Measurements from ENCODE around the gene SCAF8. TPM values are rescaled to one million over a fixed set of nuclear protein-coding genes. Genes with fewer than 3 reads are reported as not detected.
"Not testable (repeated sequence)": the region's sequence is repeated elsewhere in the genome, so short reads cannot be mapped to it uniquely, and the experiment has no call there.

The SCAF8 gene
- total RNA-seq, 2 donors from 2014 or later, result 40.2 to 45.0 TPM

DNA sequence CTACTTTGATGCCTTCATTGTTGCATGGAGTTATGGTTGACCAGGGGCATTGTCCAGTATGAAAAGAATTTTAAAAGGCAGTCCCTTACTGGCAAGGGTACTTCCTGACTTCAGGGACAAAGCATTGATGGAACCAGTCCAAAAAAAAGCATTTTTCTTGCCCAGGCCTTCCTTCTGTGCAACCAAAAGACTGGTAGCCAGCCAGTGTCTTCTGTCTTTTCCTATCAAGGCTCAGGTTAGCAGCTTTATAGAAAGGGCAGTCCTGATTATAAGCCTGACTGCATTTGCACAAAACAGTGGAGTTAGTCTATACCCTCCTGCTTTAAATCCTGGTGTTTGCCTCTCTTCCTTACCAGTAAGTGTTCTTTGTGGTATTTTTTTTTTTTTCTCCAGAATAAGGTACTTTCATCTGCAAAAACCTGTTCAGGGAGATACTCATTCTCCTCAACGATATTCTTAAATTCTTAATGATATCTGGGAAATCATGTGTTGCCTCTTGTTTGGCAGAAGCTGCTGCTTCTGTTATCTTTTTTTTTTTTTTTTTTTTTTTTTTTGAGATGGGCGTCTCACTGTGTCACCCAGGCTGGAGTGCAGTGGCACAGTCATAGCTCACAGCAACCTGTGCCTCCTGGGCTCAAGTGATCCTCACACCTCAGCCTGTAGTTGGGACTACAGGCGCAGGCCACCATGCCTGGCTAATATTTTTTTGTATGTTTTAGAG lies 33.9 kb downstream of the SCAF8 start:
- peaks cover 80% of the 10 kb centered on the region for H3K4me1 Mint-ChIP-seq (ENCODE audit: low read depth)
- peak overlapping the region in 1 of 2 donors; percentile 32 for H3K4me3 Mint-ChIP-seq
- DNase-seq, result no peak
- H3K27me3 Mint-ChIP-seq (ENCODE audit: low read depth), result no peaks in the 10 kb centered on the region
- peaks cover 0 to 8% of the 10 kb centered on the region in 2 donors for H3K36me3 Mint-ChIP-seq (ENCODE audit: insufficient read depth in 2 of 2)
- H3K27ac Mint-ChIP-seq, result no peak overlapping the region
- peak in 1 of 2 donors; percentile 49 for ATAC-seq (replicated peaks in 1 of 2)
- no peaks in the 10 kb centered on the region for H3K9me3 Mint-ChIP-seq

DNA sequence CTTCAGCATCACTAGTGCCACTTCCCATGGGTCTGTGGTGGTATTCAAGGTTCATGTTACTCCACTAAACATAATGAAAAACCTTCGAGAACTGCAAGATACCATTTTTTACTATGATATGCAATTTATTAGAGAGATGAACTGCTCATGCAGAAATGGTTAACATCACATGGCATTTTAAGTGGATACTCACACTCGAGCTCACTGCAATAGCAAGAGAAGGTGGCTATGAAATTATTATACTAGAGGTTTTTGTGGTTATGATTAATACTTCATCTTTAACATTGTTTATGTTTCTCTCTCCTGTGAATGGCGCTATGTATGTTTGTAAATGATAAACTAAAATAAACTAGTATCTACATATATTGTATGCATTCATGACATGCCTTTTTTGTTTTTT lies 35.1 kb downstream of the SCAF8 start:
- Mint-ChIP-seq H3K27me3 (ENCODE audit: low read depth) (no peaks in the 10 kb centered on the region), H3K4me3 (no peak overlapping the region), H3K4me1 (ENCODE audit: low read depth) (peaks cover 80% of the 10 kb centered on the region), H3K9me3 (no peaks in the 10 kb centered on the region), H3K36me3 (ENCODE audit: insufficient read depth in 2 of 2) (peaks cover 0 to 8% of the 10 kb centered on the region in 2 donors), H3K27ac (no peak overlapping the region)
- ATAC-seq (replicated peaks in 1 of 2) (no peak), DNase-seq (no peak)

DNA sequence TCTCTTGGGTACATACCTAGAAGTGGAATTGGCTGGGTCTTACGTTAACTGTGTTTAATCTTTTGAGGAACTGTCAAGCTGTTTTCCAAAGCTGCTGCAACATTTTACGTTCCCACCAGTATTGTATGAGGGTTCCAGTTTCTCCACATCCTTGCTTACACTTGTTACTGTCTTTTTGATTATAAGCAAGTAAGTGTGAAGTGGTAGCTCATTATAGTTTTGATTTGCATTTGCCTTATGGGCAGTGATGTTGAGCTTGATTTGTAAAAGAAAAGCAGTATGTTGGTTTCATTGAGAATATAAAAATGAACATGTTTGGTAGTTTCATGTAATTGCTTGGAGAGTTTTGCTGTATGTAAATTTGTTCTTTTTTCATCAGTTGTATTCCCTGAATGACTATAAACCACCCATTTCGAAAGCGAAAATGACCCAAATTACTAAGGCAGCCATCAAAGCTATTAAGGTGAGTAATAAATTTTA lies 40.4 kb downstream of the SCAF8 start:
- Mint-ChIP-seq H3K9me3 (no peaks in the 10 kb centered on the region), H3K27ac (peak overlapping the region; percentile 53), H3K36me3 (ENCODE audit: insufficient read depth in 2 of 2) (peaks cover 0 to 8% of the 10 kb centered on the region in 2 donors), H3K4me3 (peak overlapping the region; percentile 5 to 76), H3K27me3 (ENCODE audit: low read depth) (no peaks in the 10 kb centered on the region), H3K4me1 (ENCODE audit: low read depth) (peaks cover 50% of the 10 kb centered on the region)
- ATAC-seq (replicated peaks in 1 of 2) (peak; percentile 68 to 89), DNase-seq (peak in 1 of 2 donors; percentile 24)

GRCh38 chr6:154779157-154779556 lies 45.9 kb downstream of the SCAF8 start:
- H3K9me3 Mint-ChIP-seq; ATAC-seq (replicated peaks in 1 of 2); H3K27me3 Mint-ChIP-seq (ENCODE audit: low read depth); H3K4me3 Mint-ChIP-seq; DNase-seq; H3K27ac Mint-ChIP-seq: not testable (repeated sequence)
- peaks cover 25% of the 10 kb centered on the region for H3K4me1 Mint-ChIP-seq (ENCODE audit: low read depth)
- H3K36me3 Mint-ChIP-seq (ENCODE audit: insufficient read depth in 2 of 2), result peaks cover 8 to 16% of the 10 kb centered on the region in 2 donors

DNA sequence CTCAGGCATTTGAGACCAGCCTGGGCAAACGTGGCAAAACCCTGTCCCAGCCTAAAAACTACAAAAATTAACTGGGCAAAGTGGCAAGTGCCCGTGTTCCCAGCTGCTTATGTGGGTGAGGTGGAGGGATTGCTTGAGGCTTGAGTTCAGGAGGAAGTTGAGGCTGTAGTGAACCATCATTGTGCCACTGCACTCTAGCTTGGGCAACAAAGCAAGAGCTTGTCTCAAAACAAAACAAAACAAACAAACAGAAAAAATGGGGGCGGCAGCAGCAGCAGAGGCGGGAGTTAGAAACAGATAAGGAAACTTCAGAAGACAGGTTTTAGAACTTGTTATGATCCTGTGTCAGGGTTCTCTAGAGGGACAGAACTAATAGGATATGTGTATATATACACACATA lies 49.0 kb downstream of the SCAF8 start:
- Mint-ChIP-seq H3K27ac (peak overlapping the region; percentile 5), H3K4me3 (no peak overlapping the region), H3K9me3 (no peaks in the 10 kb centered on the region), H3K4me1 (ENCODE audit: low read depth) (peaks cover 36% of the 10 kb centered on the region), H3K27me3 (ENCODE audit: low read depth) (no peaks in the 10 kb centered on the region), H3K36me3 (ENCODE audit: insufficient read depth in 2 of 2) (peaks cover 12 to 16% of the 10 kb centered on the region in 2 donors)
- DNase-seq (no peak), ATAC-seq (replicated peaks in 1 of 2) (no peak)

DNA sequence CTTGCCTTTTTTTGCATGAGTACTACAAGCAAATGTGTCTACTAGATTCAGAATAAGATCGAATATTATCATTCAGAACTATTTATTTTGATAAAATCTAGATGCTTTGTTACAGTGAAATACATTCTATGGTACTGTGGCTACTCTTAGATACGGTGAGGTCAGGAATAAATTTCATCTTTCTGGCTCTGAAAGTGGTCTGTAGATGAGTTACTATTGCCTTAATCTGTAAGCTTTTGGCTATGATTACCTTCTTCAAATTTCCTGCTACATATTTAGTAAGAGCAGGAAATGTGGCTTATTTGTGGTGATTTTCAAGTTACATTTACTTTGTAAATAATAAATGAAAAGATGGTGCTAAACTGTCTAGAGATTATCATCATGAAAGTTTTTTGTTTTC lies 50.0 kb downstream of the SCAF8 start:
- no peak for DNase-seq
- Mint-ChIP-seq H3K27me3 (ENCODE audit: low read depth) (no peaks in the 10 kb centered on the region), H3K4me3 (no peak overlapping the region), H3K27ac (no peak overlapping the region), H3K9me3 (no peaks in the 10 kb centered on the region), H3K36me3 (ENCODE audit: insufficient read depth in 2 of 2) (peaks cover 12 to 20% of the 10 kb centered on the region in 2 donors), H3K4me1 (ENCODE audit: low read depth) (peaks cover 36% of the 10 kb centered on the region)
- ATAC-seq (replicated peaks in 1 of 2), result no peak

DNA sequence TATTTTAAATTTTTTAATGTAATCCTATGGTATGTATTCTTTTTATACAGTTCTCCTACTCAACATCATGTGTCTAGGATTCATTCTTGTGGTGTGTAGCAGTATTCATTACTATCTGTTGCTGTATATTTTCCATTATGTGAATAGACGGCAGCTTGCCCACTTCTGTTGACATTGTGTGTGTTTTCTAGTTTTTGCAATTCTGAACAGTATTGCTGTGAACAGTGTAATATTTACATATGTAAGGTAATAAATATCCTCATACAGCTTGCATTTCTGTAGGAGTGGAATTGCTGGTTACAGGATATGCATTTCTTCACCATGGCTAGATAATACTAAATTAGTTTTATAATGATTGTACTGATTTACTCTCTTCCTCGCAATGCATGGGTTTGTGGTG lies 51.9 kb downstream of the SCAF8 start:
- Mint-ChIP-seq H3K4me3 (no peak overlapping the region), H3K36me3 (ENCODE audit: insufficient read depth in 2 of 2) (peaks cover 11 to 15% of the 10 kb centered on the region in 2 donors), H3K27me3 (ENCODE audit: low read depth) (no peaks in the 10 kb centered on the region)

DNA sequence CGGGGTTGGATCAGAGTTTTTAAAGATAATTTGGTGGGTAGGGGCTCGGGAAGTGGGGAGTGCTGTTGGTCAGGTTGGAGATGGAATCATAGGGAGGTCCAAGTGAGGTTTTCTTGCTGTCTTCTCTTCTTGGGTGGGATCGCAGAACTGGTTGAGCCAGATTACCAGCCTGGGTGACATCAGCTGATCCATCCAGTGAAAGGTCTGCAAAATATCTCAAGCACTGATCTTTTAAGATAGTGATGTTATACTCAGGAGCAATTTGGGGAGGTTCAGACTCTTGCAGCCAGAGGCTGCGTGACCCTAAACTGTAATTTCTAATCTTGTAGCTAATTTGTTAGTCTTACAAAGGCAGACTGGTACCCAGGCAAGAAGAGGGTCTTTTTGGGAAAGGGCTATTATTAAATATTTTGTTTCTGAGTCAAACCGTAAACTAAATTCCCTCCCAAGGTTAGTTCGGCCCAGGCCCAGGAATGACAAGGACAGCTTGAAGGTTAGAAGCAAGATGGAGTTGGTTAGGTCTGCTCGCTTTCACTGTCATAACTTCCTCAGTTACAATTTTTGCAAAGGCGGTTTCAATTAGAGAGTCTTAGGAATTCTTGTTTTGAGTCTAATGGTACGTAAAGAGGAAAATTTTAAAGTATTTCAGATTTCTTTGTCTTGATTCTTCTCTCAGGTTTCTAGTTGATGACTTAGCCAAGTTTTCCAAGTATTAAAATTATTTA lies 53.1 kb downstream of the SCAF8 start:
- Mint-ChIP-seq H3K9me3 (no peaks in the 10 kb centered on the region), H3K27me3 (ENCODE audit: low read depth) (no peaks in the 10 kb centered on the region), H3K36me3 (ENCODE audit: insufficient read depth in 2 of 2) (peaks cover 5 to 6% of the 10 kb centered on the region in 2 donors), H3K4me3 (no peak overlapping the region), H3K4me1 (ENCODE audit: low read depth) (peaks cover 43% of the 10 kb centered on the region), H3K27ac (no peak overlapping the region)
- ATAC-seq (replicated peaks in 1 of 2), result no peak
- DNase-seq, result no peak

More for the DNA sequence above, 51.9 kb downstream of the SCAF8 start:
- no peak overlapping the region for H3K27ac Mint-ChIP-seq
- H3K9me3 Mint-ChIP-seq, result no peaks in the 10 kb centered on the region
- peaks cover 36% of the 10 kb centered on the region for H3K4me1 Mint-ChIP-seq (ENCODE audit: low read depth)
- ATAC-seq (replicated peaks in 1 of 2) (no peak), DNase-seq (no peak)

GRCh38 chr6:154791556-154792317 lies 58.5 kb downstream of the SCAF8 start:
- ATAC-seq (replicated peaks in 1 of 2), result no peak
- H3K4me1 Mint-ChIP-seq (ENCODE audit: low read depth), result peaks cover 20% of the 10 kb centered on the region
- H3K27ac Mint-ChIP-seq, result peak overlapping the region; percentile 5
- no peak for DNase-seq
- H3K4me3 Mint-ChIP-seq, result no peak overlapping the region
- no peaks in the 10 kb centered on the region for H3K27me3 Mint-ChIP-seq (ENCODE audit: low read depth)
- peaks cover 5 to 9% of the 10 kb centered on the region in 2 donors for H3K36me3 Mint-ChIP-seq (ENCODE audit: insufficient read depth in 2 of 2)
- no peaks in the 10 kb centered on the region for H3K9me3 Mint-ChIP-seq

- Mint-ChIP-seq H3K9me3 (no peaks in the 10 kb centered on the region), H3K27me3 (ENCODE audit: low read depth) (no peaks in the 10 kb centered on the region), H3K27ac (no peak overlapping the region), H3K4me3 (no peak overlapping the region), H3K36me3 (ENCODE audit: insufficient read depth in 2 of 2) (peaks cover 5 to 9% of the 10 kb centered on the region in 2 donors), H3K4me1 (ENCODE audit: low read depth) (peaks cover 17% of the 10 kb centered on the region)
- DNase-seq (no peak), ATAC-seq (replicated peaks in 1 of 2) (no peak)
Observed at GRCh38 chr6:154792325-154792724, 59.1 kb downstream of the SCAF8 start.

DNA sequence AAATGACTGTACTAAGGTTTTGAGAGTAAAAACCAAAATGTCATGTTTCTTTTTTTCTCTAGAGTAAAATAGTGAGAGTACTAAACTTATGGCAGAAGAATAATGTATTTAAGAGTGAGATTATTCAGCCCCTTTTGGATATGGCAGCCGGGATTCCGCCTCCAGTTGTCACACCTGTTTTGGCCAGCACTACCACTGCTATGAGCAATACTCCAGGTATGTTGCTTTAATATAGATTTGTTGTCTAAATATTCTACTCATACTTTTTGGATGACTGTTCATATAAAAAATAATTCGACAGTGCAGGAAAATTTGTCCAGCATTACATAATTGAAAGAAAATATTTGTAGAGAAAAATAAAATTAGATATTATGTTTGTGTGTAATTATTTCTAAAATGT lies 59.5 kb downstream of the SCAF8 start:
- Mint-ChIP-seq H3K27me3 (ENCODE audit: low read depth) (no peaks in the 10 kb centered on the region), H3K36me3 (ENCODE audit: insufficient read depth in 2 of 2) (peaks cover 5 to 8% of the 10 kb centered on the region in 2 donors), H3K4me1 (ENCODE audit: low read depth) (peaks cover 17% of the 10 kb centered on the region), H3K9me3 (no peaks in the 10 kb centered on the region), H3K4me3 (no peak overlapping the region), H3K27ac (no peak overlapping the region)
- DNase-seq (no peak), ATAC-seq (replicated peaks in 1 of 2) (no peak)

- DNase-seq, result no peak
- no peaks in the 10 kb centered on the region for H3K27me3 Mint-ChIP-seq (ENCODE audit: low read depth)
- ATAC-seq (replicated peaks in 1 of 2), result no peak
- peak overlapping the region; percentile 76 for H3K27ac Mint-ChIP-seq
- H3K4me1 Mint-ChIP-seq (ENCODE audit: low read depth), result peaks cover 23% of the 10 kb centered on the region
- H3K36me3 Mint-ChIP-seq (ENCODE audit: insufficient read depth in 2 of 2), result peaks cover 6% of the 10 kb centered on the region in 2 donors
- H3K9me3 Mint-ChIP-seq, result no peaks in the 10 kb centered on the region
- H3K4me3 Mint-ChIP-seq, result no peak overlapping the region
Observed at GRCh38 chr6:154796484-154796883, 63.3 kb downstream of the SCAF8 start.

GRCh38 chr6:154797857-154798256 lies 64.6 kb downstream of the SCAF8 start:
- peaks cover 15% of the 10 kb centered on the region for H3K4me1 Mint-ChIP-seq (ENCODE audit: low read depth)
- ATAC-seq (replicated peaks in 1 of 2) (no peak), DNase-seq (no peak)
- no peaks in the 10 kb centered on the region for H3K9me3 Mint-ChIP-seq
- H3K36me3 Mint-ChIP-seq (ENCODE audit: insufficient read depth in 2 of 2), result peaks cover 5 to 6% of the 10 kb centered on the region in 2 donors
- peak overlapping the region; percentile 41 for H3K27ac Mint-ChIP-seq
- no peaks in the 10 kb centered on the region for H3K27me3 Mint-ChIP-seq (ENCODE audit: low read depth)
- H3K4me3 Mint-ChIP-seq, result no peak overlapping the region

Data from activated T-cell treated with anti-CD3 and anti-CD28 coated beads, Interleukin-2, amount 50 U/mL, for 72 hours (primary cell).